Measurements from ENCODE around the gene PTPN22.

PTPN22 gene

DNA sequence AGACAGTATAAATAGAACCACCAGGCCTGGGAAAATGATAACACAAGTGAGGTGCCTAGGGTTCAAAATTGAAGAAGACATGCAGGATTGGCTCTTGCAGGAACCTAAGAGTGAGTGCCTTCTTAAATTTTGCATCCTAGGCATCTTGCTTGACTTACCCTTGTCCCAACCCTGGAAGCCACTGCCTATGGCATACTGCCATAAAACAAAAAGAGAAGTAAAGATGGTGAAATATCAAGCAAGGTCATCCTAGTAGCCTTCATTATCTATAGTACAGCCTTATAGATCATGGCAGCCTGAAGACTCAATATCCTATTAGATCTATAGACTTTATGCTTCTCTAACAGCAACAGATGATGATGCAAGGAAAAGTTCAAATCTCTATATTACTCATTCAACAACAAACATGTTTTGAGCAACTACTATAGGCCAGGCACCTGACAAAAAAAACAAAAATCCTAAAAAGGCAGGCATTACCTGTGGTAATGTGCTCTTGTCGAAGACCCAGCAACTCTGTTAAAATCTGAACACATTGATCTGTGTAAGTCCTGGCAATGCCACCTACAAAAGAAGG is 26.8 kb upstream of the PTPN22 start:
- H3K4me3 ChIP-seq (ENCODE audit: low read length) = no peak overlapping the region
- TF ChIP-seq ZNF274 (IDR thresholded peaks at IDR 0.05; ENCODE audit: low read depth, low read length) = no peak

DNA sequence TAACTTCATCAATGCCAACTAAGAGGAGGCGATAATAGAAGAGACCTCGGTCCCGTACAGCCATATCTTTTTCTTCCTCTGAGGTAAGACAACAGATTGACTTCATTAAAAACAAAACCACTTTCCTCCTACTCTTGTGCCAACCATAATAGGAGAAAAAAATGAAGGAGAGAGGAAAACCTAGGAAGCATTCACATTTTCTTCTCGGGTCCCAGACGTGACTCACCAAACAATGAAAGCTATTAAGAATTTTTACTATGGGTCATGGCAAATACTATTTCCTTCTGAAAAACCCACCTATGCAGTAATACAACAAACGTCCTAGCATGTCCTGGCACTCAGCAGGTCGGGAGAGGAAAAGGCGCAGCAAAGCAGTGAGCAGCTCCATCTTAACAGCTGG is 24.4 kb upstream of the PTPN22 start:
- TF ChIP-seq ZNF274 (IDR thresholded peaks at IDR 0.05; ENCODE audit: low read depth, low read length) = no peak
- no peak overlapping the region for H3K4me3 ChIP-seq (ENCODE audit: low read length)

DNA sequence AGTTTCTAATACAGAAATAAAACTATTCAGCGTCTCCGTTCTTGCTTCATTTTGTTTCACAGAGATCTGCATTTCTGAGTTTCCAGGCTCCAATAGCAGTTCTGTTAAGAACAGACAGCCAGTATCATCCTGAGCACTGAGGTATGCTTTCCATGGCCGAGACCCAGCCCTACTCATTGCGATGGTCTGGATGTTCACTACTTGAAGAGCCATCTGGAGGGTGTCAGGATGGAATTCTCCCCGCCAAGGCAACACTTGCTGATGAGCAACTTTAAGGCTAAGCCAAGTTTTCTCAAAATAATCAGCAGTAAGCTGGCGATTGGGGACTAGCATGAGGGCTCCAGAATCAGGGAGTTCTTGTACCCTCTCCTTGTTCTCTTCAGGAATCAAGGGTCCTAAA is 23.6 kb upstream of the PTPN22 start:
- TF ChIP-seq ZNF274 (IDR thresholded peaks at IDR 0.05; ENCODE audit: low read depth, low read length) = no peak
- no peak overlapping the region for H3K4me3 ChIP-seq (ENCODE audit: low read length)

DNA sequence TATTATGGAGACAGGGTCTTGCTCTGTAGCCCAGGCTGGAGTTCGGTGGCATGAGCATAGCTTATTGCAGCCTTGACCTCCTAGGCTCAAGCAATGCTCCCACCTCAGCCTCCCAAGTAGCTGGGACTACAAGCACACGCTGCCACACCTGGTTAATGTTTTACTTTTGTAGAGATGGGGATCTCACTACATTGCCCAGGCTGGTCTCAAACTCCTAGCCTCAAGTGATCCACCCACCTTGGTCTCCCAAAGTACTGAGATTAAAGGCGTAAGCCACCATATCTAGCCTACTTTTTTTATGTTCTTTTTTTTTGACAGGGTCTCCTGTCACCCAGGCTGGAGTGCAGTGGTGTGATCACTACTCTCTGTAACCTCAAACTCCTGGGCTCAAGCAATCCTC is 21.8 kb upstream of the PTPN22 start:
- no peak for TF ChIP-seq ZNF274 (IDR thresholded peaks at IDR 0.05; ENCODE audit: low read depth, low read length)
- H3K4me3 ChIP-seq (ENCODE audit: low read length) = no peak overlapping the region

DNA sequence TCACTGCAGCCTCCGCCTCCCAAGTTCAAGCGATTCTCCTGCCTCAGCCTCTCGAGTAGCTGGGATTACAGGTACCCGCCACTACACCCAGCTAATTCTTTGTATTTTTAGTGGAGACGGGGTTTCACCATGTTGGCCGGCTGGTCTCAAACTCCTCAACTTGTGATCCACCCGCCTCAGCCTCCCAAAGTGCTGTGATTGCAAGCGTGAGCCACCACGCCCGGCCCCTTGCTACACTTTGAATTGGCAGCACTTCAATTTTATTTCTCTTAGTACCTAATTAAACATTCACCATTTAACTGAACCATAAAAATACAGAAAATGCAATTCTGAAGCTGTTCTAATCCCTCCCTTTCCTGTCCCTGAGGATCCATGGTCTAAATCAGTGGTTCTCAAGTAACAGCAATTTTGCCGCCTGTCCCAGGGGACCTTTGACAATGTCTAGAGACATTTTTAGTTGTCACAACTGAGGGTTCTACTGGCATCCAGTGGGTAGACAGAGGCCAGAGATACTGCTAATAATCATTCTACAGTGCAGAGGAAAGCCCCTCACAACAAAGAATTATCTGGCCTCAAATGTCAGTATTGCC is 20.2 kb upstream of the PTPN22 start:
- no peak for TF ChIP-seq ZNF274 (IDR thresholded peaks at IDR 0.05; ENCODE audit: low read depth, low read length)
- no peak overlapping the region for H3K4me3 ChIP-seq (ENCODE audit: low read length)

DNA sequence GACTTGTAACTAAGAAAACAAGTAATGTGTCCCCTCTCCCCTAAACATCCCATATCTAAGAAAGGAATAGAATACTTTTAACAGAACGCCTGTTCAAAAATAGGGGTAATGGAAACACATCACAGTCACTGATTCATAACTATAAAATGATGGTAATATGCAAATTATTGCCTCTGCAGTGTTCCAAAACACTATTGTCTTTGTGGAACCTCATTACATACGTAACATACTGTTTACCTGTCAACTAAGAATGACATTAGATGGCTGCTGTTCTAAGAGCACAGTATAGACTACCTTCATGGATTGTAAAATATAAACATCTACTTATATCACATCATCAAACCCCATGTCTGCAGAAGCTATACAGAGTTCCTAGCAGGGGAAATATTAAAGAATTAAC is 19.3 kb upstream of the PTPN22 start:
- no peak for TF ChIP-seq ZNF274 (IDR thresholded peaks at IDR 0.05; ENCODE audit: low read depth, low read length)
- no peak overlapping the region for H3K4me3 ChIP-seq (ENCODE audit: low read length)

DNA sequence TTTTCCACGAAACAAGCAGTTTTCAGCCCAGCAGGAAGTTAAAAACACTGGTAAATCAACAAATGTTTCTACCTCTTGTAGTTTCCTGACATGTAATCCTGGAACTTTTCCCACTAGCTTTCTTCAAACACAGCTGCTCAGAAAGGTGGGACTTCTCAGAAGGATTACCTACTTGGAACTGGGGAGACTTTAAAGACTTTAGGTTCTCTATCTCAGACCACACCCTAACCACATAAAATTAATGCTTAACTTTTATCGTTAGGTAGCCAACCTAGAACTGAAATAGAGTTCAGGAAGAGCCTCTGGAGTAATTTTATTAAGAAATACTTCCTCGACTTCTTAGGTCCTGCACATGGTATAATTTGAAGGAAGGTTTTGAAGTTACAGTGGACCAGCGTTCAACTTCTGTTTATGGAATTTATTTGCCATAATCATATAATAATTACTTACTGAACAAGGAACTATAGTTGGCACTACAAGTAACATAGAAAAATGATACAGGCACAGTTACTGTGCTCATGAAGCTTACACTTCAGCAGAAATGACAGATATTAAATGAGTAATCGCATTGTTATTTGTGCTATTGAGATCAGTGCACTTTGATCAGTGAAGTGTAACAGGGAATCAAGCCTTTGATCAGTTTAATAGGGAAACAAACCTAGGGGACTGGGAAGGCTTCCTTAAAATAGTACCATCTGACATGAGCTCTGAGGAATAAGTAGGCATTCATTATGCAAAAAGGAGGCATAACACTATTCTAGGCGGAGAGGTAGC is 16.1 kb upstream of the PTPN22 start, which contains the start of gene BCL2L15:
TSS of gene BCL2L15 (minus strand) at position 180 of the 774 bp plus-strand sequence. CDS start 206 bp downstream, outside the sequence.
- no peak for TF ChIP-seq ZNF274 (IDR thresholded peaks at IDR 0.05; ENCODE audit: low read depth, low read length)
- H3K4me3 ChIP-seq (ENCODE audit: low read length) = no peak within 1 kb of the TSS

DNA sequence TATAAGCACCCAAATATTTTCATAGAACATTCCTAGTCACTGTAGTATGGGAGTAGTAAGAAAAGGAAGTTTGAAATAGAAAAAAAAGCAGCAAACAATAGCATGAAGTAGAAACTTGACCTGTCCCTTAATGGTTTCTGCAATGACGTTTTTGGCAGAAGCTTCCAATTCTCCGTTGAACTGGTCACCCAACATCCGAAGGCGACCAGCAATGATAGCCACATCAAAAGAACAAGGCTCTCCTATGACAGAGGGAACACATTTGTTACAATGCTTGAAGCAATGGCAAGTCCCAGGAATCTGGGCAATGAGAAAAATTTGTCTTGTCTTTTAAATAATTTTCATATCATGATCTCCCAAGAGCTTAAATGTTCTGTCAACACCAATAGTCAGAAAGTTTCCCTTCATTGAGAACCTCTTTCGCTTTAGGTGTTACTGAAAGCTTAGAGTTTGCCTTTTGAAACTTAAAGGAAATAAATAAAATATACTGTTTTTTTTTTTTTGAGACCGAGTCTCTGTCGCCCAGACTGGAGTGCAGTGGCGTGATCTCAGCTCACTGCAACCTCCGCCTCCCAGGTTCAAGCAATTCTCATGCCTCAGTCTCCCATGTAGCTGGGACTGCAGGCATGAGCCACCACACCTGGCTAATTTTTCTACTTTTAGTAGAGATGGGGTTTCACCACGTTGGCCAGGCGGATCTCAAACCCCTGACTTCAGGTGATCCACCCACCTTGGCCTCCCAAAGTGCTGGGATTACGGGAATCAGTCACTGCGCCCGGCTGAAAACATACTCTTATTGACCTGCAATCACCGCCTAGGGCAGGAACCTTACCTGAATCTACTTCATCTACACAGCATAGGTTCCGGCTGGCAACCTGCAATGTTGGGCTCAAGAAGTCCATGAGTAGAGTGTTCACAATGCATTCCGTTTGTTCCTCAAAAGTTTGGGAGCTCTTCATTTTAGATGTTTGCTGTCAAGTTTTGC is 15.2 kb upstream of the PTPN22 start:
- H3K4me3 ChIP-seq (ENCODE audit: low read length) = no peak overlapping the region
- no peak for TF ChIP-seq ZNF274 (IDR thresholded peaks at IDR 0.05; ENCODE audit: low read depth, low read length)

DNA sequence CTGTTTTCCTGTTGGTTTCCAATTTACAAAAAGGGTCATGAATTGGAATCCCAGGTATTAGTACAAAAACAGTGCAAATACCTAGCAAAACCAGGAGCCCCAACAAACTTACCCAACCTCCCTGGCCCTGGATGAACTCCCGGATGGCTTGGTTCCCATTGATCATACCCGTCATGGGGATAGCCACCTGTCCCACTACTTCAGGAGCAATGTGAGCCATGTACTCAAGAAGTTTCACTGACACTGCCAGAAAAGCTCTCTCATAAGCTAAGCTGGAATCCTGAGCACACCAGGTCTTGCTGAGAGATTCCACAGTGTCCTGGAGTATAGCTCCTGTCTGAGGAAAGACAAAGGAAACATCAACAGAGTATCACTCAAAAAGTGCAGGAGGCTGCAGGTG is 10.1 kb upstream of the PTPN22 start:
- H3K4me3 ChIP-seq (ENCODE audit: low read length) = no peak overlapping the region
- no peak for TF ChIP-seq ZNF274 (IDR thresholded peaks at IDR 0.05; ENCODE audit: low read depth, low read length)

DNA sequence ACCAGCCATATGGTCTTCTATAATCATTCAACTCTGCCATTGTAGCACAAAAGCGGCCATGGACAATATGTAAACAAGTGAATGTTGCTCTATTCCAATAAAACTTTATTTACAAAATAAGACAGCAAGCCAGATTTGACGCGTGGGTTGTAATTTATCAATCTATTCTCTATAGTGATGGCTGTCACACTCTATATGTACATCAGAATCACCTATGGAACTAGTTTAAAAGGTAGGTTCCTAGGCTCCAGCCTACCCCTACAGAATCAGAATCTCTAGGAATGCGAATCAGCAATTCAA is 8.2 kb upstream of the PTPN22 start:
- no peak for TF ChIP-seq ZNF274 (IDR thresholded peaks at IDR 0.05; ENCODE audit: low read depth, low read length)
- H3K4me3 ChIP-seq (ENCODE audit: low read length) = no peak overlapping the region

DNA sequence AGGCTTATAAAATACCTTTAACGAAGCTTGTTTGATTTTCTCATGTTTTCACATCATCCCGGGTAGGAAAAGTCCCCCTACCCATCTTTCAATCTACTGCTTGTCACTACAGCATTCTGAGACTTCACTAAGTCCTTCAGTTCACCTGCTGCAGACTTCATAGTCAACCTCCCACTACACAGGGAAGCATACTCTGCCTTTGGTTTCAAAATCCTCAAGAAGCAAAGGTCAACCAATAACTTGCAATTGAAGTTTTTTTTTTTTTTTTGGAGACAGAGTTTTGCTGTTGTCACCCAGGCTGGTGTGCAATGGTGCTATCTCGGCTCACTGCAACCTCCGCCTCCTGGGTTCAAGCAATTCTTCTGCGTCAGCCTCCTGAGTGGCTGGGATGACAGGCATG is 4.7 kb upstream of the PTPN22 start:
- no peak for TF ChIP-seq ZNF274 (IDR thresholded peaks at IDR 0.05; ENCODE audit: low read depth, low read length)
- peak overlapping the region; percentile 58; the same call in 1 of the 2 replicates for H3K4me3 ChIP-seq (ENCODE audit: low read length)

DNA sequence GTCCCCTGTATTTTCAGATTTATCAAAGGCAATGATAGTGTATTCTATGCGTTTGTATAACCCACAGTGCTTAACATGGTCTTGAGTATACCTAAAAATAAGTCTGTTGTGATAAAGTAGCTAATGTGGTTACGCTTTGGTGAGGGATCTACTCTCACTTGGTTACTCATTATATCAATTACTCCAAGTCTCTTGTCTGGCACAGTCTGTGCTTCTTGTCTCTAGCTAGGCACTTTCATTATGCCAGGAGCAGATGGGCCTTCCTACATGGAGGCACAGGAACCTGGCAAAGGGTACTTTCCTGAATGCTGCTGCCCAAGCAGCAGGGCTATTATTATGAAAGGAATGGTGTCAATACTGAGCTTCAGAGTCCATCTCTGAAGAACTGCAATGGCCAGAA is 4.2 kb upstream of the PTPN22 start:
- H3K4me3 ChIP-seq (ENCODE audit: low read length) = peak overlapping the region; percentile 58; the same call in 1 of the 2 replicates
- no peak for TF ChIP-seq ZNF274 (IDR thresholded peaks at IDR 0.05; ENCODE audit: low read depth, low read length)

DNA sequence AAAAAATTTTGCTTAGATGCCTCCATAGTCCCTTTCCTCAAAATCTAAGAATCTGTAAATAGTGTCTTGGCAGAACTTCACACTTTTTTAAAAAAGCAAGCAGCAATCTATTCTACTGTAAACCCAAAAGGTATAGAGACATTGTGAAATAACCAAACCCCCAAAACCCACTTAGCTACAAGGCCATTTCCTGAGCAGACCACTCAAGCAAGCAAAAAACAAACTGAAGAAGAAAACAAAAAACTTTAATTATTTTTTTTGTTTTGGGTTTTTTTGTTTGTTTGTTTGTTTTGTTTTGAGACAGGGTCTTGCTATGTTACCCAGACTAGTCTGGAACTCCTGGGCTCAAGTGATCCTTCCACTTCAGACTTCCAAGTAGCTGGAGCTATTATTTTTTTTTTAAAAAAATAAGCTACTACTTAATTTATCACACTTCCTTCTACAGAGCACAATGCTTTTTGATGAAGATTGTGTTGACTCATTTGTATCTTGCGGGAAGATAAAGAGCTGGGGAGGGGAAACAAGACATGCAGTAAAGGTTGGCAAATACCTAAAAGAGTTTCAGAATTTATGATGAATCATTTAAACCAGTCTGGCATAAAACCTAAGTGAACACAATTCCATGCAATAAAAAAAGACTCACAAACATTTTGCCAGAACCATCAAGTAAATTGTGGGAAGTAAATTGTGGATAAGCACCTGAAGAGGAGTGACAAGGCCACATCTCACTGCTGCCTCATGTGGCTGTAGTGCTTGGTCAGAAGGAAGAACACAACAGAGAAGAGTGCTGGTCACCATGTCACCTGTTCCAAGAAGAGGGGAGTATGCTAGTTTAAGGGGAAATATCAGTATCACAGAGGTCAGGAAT is 2.7 kb upstream of the PTPN22 start:
- no peak overlapping the region for H3K4me3 ChIP-seq (ENCODE audit: low read length)
- TF ChIP-seq ZNF274 (IDR thresholded peaks at IDR 0.05; ENCODE audit: low read depth, low read length) = no peak
